ENCODE data around the gene TMC8.

DNA sequence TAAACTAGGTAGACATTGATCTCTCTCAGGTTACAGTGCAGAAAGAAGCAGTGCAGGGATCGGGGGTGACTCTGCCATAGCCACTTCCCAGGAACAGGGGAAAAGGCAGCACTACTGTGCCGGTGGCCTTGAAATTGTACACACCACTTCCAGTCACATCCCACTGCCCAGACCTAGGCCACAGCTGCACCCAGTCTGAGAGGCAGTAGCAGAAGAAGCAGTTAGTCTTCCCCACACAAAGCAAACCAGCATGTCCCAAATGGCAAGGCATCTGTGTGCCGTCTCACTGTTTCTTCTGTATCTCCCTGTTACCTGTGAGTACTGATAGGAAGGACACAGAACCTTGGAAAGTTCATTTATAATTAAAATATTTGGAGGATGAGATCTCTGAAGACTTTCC is 49.0 kb upstream of the TMC8 start:
- TF ChIP-seq, protein P1, sequence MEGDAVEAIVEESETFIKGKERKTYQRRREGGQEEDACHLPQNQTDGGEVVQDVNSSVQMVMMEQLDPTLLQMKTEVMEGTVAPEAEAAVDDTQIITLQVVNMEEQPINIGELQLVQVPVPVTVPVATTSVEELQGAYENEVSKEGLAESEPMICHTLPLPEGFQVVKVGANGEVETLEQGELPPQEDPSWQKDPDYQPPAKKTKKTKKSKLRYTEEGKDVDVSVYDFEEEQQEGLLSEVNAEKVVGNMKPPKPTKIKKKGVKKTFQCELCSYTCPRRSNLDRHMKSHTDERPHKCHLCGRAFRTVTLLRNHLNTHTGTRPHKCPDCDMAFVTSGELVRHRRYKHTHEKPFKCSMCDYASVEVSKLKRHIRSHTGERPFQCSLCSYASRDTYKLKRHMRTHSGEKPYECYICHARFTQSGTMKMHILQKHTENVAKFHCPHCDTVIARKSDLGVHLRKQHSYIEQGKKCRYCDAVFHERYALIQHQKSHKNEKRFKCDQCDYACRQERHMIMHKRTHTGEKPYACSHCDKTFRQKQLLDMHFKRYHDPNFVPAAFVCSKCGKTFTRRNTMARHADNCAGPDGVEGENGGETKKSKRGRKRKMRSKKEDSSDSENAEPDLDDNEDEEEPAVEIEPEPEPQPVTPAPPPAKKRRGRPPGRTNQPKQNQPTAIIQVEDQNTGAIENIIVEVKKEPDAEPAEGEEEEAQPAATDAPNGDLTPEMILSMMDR (conservative IDR thresholded peaks at IDR 0.05): no peak
- no peak for TF ChIP-seq ZFX (IDR thresholded peaks at IDR 0.05)
